Stimulated activated CD4-positive, alpha-beta T cell treated with anti-CD3 and anti-CD28 coated beads, Interleukin-4, amount 100 ng/mL, for 48 hours (primary cell): ENCODE data around the gene KLHL21.

Experiments used
- DNase-seq, 2 donors: peaks; one replicate each; pipeline ENCODE4 v3.0.0-alpha.2; 2020; ENCODE audit warnings: low read depth in 2 of 2

Gene KLHL21

DNA sequence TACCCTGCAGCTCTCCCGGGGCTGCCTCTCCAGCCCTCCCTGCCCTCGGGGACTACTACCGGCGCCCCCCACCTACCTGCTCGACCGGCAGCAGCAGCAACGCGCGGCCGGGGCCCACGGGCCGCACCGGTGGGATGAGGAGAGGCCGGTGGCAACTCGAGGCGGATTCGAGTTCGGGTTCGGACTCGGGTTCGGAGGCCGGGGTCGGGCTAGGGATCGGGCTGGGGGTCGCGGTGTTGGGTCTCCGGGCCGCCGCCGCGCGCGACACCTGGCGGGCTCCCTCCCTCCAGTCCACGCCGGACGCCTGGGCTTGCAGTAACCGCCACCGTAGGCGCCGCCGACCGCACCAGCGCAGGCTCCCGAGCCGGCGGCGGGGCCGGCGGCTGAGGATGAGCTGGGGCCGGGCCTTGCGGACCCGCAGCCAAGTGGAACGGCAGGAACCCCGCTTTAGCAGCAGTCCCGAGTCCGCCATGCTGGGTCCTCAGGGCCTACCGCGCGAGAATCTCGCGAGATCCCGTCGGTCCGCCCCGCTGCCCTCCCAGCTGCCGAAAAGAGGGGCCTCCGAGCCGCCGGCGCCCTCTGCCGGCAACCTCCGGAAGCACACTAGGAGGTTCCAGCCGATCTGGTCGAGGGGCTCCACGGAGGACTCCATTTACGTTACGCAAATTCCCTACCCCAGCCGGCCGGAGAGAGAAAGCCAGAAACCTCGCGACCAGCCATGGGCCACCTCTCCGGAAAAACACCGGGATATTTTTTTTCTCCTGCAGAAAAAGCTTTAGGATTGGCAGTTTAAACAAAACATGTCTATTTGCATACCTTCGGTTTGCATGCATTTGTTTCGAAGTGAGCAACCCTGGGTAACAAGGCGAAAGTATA is 48.4 kb downstream of the KLHL21 start, which contains the start of gene NOL9:
Gene NOL9 (minus strand): TSS at position 483 of the 876 bp plus-strand sequence. CDS start 11 bp downstream, at position 472.
- peak; percentile 92 to 93 for DNase-seq

GRCh38 chr1:6547301-6547700 is 55.4 kb downstream of the KLHL21 start:
- DNase-seq, result no peak

DNA sequence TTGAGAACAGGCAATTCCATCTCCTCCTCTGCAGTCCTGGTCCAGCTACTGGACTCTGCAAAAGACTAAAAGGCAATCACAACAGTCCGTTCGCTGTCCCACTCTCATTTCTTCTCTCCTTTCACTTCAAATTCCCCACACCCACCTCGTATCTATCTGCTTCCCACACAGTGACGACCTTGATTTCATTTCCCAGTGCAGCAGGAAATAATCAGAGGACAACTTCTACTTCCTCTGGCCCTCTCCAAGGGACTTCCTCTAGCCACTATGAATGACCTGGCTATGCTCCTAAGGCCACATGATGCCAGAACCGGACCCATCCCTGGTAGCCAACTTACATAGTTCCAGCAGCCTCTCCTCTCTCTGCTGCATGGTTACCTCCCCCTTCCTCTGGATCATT is 56.3 kb downstream of the KLHL21 start:
- DNase-seq, result no peak

GRCh38 chr1:6545276-6546112 is 57.2 kb downstream of the KLHL21 start:
- no peak for DNase-seq

- no peak for DNase-seq
Measured at GRCh38 chr1:6544831-6545230, 57.8 kb downstream of the KLHL21 start.
